K562 (cell line): ENCODE results near the gene TRIP10. TPM values are rescaled to one million over a fixed set of nuclear protein-coding genes. Genes with fewer than 3 reads are reported as not detected.
A peak's percentile ranks its signal among the peaks of the same experiment; 100 is the strongest.

Experiments
- AFF4 ChIP-seq: sonication (generic); formaldehyde crosslinking; IDR thresholded peaks from 2 replicates; pipeline ENCODE4 v1.8.0; 2023; ENCODE audit warnings: mild to moderate bottlenecking, missing genetic modification reagents
- BCOR ChIP-seq: fragments of 450-650 bp; IDR thresholded peaks from 2 replicates; pipeline ENCODE4 v1.6.1; 2016
- CCAR2 ChIP-seq: fragments of 200-400 bp; formaldehyde crosslinking; IDR thresholded peaks from 2 replicates; pipeline ENCODE4 v1.6.1; 2017; ENCODE audit warnings: mild to moderate bottlenecking, low read depth, low read length
- CTCF ChIP-seq, 3 experiments: IDR thresholded peaks in 2 of 3; conservative IDR thresholded peaks in 1 of 3; 2 replicates each; pipeline ENCODE4 v1.5.1; 2011 to 2012; ENCODE audit warnings: low read length in 3 of 3, mild to moderate bottlenecking in 3 of 3, control low read depth in 2 of 3, improper control_type of control experiment in 1 of 3, inconsistent platforms in 1 of 3, low read depth in 1 of 3, mixed read lengths in 1 of 3, moderate library complexity in 1 of 3; ENCODE audit not compliant: insufficient read depth in 2 of 3
- EP300 ChIP-seq: IDR thresholded peaks from 2 replicates; pipeline ENCODE4 v1.6.1; 2012; ENCODE audit warnings: low read length, improper control_type of control experiment
- ETS1 ChIP-seq: conservative IDR thresholded peaks from 2 replicates; pipeline ENCODE4 v1.6.1; 2011; ENCODE audit warnings: low read depth, mild to moderate bottlenecking, low read length; ENCODE audit not compliant: control insufficient read depth
- ETV5 ChIP-seq: sonication (generic); formaldehyde crosslinking; IDR thresholded peaks from 2 replicates; pipeline ENCODE4 v1.4.0; 2020; ENCODE audit warnings: low read depth, mild to moderate bottlenecking, missing genetic modification reagents
- FOXP1 ChIP-seq: sonication (generic); formaldehyde crosslinking; IDR thresholded peaks from 2 replicates; pipeline ENCODE4 v1.8.0; 2022; ENCODE audit warnings: mild to moderate bottlenecking, missing genetic modification reagents
- HDAC2 ChIP-seq: fragments of 450-650 bp; IDR thresholded peaks from 2 replicates; pipeline ENCODE4 v1.6.1; 2016; ENCODE audit warnings: mild to moderate bottlenecking
- HOMEZ ChIP-seq: fragments of 250-450 bp; sonication (Bioruptor Pico); IDR thresholded peaks from 2 replicates; pipeline ENCODE4 v1.4.0; 2020; ENCODE audit warnings: mild to moderate bottlenecking, moderate library complexity
- RCOR1 ChIP-seq, 2 experiments: IDR thresholded peaks; 2 replicates each; pipeline ENCODE4 v1.6.1; 2012; ENCODE audit warnings: low read depth in 2 of 2, low read length in 2 of 2, borderline replicate concordance in 1 of 2, improper control_type of control experiment in 1 of 2
- SIN3B ChIP-seq: fragments of 450-650 bp; IDR thresholded peaks from 2 replicates; pipeline ENCODE4 v1.6.1; 2017; ENCODE audit warnings: low read depth, mild to moderate bottlenecking, moderate library complexity
- TCF7 ChIP-seq: sonication (generic); IDR thresholded peaks from 2 replicates; pipeline ENCODE4 v1.6.1; 2016; ENCODE audit warnings: antibody characterized with exemption, borderline replicate concordance
- VEZF1 ChIP-seq: fragments of 200-800 bp; sonication (Bioruptor generic); IDR thresholded peaks from 2 replicates; pipeline ENCODE4 v1.6.1; 2017; ENCODE audit warnings: missing genetic modification characterization, missing compliant biosample characterization
- ZFP36 ChIP-seq: fragments of 150-350 bp; IDR thresholded peaks from 2 replicates; pipeline ENCODE4 v1.6.1; 2018; ENCODE audit warnings: low read length, low read depth; ENCODE audit not compliant: partially characterized antibody
- ZKSCAN8 ChIP-seq: fragments of 200-800 bp; sonication (Bioruptor generic); IDR thresholded peaks from 2 replicates; pipeline ENCODE4 v1.6.1; 2016; ENCODE audit warnings: missing genetic modification characterization, missing compliant biosample characterization
- ZNF764 ChIP-seq: fragments of 250-450 bp; sonication (Bioruptor Pico); IDR thresholded peaks from 2 replicates; pipeline ENCODE4 v1.4.0; 2020; ENCODE audit warnings: low read depth, mild to moderate bottlenecking, moderate library complexity
- ZZZ3 ChIP-seq: fragments of 450-650 bp; IDR thresholded peaks from 2 replicates; pipeline ENCODE4 v1.6.1; 2016; ENCODE audit warnings: antibody characterized with exemption, mild to moderate bottlenecking, moderate library complexity
- polyA plus RNA-seq, 8 experiments: library from polyadenylated mRNA; depleted of rRNA in 4 of 8; stranded (reverse) in 5 of 8; unstranded in 3 of 8; fragments of >200 nt; fragmentation: Nextera tagmentation in 2 of 8; fragmentation: Illumina TruSeq in 1 of 8; extraction: Ambion mirVana in 2 of 8; extraction: Trizol in 1 of 8; gene quantifications; 2 replicates each; pipeline versions ENCODE4 v1.2.1 to v1.2.3, GENCODE V29; 2011 to 2014; ENCODE audit warnings: inconsistent platforms in 1 of 8, missing spikeins in 1 of 8
- total RNA-seq, 7 experiments: library from RNA; depleted of rRNA in 6 of 7; stranded (reverse); fragments of >200 nt in 6 of 7; fragmentation: Illumina TruSeq in 2 of 7; extraction: Trizol in 2 of 7; gene quantifications; 2 replicates each; pipeline versions ENCODE4 v1.2.1 to v1.2.3, GENCODE V29; 2011 to 2021; ENCODE audit warnings: low replicate concordance in 1 of 7

Gene TRIP10
- total and polyA plus RNA-seq, 9 of the 15 experiments (the other 6 are each of a cell fraction or from before 2014, with no cell fraction given) = 1.2 to 66.8 (median 36.1) TPM

DNA sequence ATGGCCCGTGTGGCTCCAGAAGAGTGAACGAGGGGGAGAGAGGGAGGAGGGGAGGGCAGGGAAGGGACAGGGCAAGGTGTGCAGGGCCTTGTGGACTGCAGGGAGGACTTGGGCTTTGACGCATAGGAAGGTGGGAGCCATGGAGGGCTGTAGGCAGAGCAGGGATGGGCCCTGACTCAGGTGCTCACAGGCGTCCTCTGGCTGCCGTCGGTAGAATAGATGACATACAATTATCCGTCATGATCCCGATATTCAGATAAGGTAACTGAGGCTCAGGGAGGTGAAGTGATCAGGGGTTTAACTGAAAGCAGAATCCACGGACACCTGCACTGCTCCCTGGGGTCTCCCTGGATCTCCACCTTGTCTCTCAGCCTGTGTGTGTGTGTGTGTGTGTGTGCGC, 22.4 kb upstream of the TRIP10 start (continued):
- TF ChIP-seq CTCF (IDR thresholded peaks at IDR 0.05 in 2 of 3, conservative IDR thresholded peaks at IDR 0.05 in 1 of 3; ENCODE audit: insufficient read depth in 2 of 3, low read depth in 1 of 3, low read length in 3 of 3) = peak; percentile 63 to 71 (median 66)
- peak; percentile 15; the same call in 1 of the 2 replicates for TF ChIP-seq VEZF1
- no peak for TF ChIP-seq ETS1
- peak; percentile 84 for TF ChIP-seq BCOR
- TF ChIP-seq ETV5 (CRISPR knock-in tag) = peak; percentile 17; the same call in 1 of the 2 replicates
- TF ChIP-seq ZNF764 (CRISPR knock-in tag) = no peak
- TF ChIP-seq AFF4 (CRISPR knock-in tag) = no peak
- TF ChIP-seq SIN3B = no peak
- TF ChIP-seq TCF7 = no peak
- no peak for TF ChIP-seq EP300
- TF ChIP-seq RCOR1 (IDR thresholded peaks at IDR 0.05; ENCODE audit: borderline replicate concordance in 1 of 2, low read depth in 2 of 2, low read length in 2 of 2) = peak in 1 of 2 experiments; percentile 90; a peak in 2 of 4 replicates
- TF ChIP-seq ZZZ3 = no peak
- peak; percentile 57; the same call in 1 of the 2 replicates for TF ChIP-seq HDAC2
- TF ChIP-seq HOMEZ (CRISPR knock-in tag) = no peak
- no peak for TF ChIP-seq CCAR2
- no peak for TF ChIP-seq ZKSCAN8
- TF ChIP-seq ZFP36 = peak; percentile 96
- no peak for TF ChIP-seq FOXP1 (CRISPR knock-in tag)
- TF ChIP-seq, all 486 proteins: peak for 16
